ENCODE results near the gene TNFAIP2. TPM values are rescaled to one million over a fixed set of nuclear protein-coding genes. Genes with fewer than 3 reads are reported as not detected.

TNFAIP2 gene
- polyA plus RNA-seq, 4 donors, result 22.1 to 49.1 (median 37.5) TPM

GRCh38 chr14:103177376-103177775 lies 54.1 kb downstream of the TNFAIP2 start:
- no peak for DNase-seq (ENCODE audit: low read depth in 4 of 4, low spot score in 2 of 4)

GRCh38 chr14:103178521-103178920 lies 55.3 kb downstream of the TNFAIP2 start:
- DNase-seq (ENCODE audit: low read depth in 4 of 4, low spot score in 2 of 4), result no peak

DNA sequence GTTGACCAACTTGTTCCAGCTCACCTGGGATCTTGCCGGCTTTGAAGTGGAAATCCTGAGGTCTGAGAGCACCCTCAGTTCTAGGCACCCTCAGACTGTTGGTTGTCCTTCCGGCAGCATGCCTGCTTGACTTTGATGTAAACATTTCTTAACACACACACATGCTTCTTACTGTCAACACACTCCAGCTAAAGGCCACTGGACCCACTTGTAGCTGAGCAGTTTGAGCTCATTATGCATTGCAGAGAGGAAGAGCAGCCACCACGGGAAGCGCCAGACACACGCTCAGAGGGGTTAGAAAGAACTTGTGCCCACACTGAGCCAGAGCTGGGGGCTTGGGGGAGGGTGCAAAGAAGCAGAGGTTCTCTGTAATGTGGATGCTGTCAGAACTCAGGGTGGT lies 55.8 kb downstream of the TNFAIP2 start:
- no peak for DNase-seq (ENCODE audit: low read depth in 4 of 4, low spot score in 2 of 4)

- no peak for DNase-seq (ENCODE audit: low read depth in 4 of 4, low spot score in 2 of 4)
Measured at GRCh38 chr14:103180331-103180730, 57.1 kb downstream of the TNFAIP2 start.

GRCh38 chr14:103184046-103184445 lies 60.8 kb downstream of the TNFAIP2 start:
- no peak for DNase-seq (ENCODE audit: low read depth in 4 of 4, low spot score in 2 of 4)

DNA sequence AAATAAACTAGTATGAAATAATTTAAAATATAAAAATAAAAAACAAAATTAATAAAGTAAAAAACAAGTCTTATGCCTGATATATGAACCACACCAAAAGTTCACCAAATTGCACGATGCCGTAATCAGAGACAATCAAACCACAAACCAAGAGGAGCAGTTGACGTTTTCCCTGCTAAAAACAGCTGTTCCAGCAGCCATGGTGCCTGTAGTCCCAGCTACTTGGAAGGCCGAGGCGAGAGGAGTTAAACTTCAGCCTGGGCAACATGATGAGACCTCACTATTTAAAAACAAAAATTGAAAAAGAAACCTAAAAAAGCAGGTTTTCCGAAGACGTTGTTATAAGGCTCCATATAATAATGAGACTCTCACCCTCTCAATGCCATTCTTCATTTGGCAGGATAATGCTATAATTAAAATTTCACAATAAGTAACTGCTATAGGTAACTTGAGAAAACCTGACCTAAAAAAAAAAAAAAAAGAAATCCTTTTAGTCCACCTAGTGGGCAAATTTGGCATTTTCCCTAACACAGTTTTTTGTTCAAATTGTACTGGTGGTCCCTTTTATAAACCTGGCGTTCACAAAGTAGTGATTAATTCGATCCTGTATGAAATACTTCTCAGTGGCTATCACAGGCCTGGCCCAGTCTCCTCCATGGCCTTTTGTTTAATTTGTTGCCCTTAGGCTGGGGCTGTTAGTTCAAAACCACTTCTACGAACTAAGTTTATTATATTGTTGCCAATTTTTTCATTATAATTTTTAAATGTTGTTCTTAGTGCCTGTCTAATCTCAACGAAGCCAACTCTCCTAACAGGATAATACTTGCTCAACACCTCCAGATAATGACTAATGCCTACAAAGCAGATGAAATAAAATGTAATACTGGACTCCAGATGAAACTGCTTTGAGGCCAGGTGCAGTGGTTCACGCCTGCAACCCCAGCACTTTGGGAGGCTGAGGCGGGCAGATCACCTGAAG lies 62.1 kb downstream of the TNFAIP2 start:
- DNase-seq (ENCODE audit: low read depth in 4 of 4, low spot score in 2 of 4), result no peak

- DNase-seq (ENCODE audit: low read depth in 4 of 4, low spot score in 2 of 4), result no peak
Measured at GRCh38 chr14:103186241-103186822, 63.1 kb downstream of the TNFAIP2 start.

Other genes with a start within 250 kb of the TNFAIP2 start
- gene AMN, start 200.8 kb upstream of the TNFAIP2 start, polyA plus RNA-seq (ENCODE audit: insufficient read length in 4 of 4), result 10 to 100 TPM; 17.4 to 43.4 (median 38.0) TPM
- 10 to 100 TPM; 71.9 to 96.1 (median 82.7) TPM for gene CDC42BPB, start 65.9 kb upstream of the TNFAIP2 start, polyA plus RNA-seq (ENCODE audit: insufficient read length in 4 of 4)
- gene LBHD2, start 39.3 kb upstream of the TNFAIP2 start, polyA plus RNA-seq (ENCODE audit: insufficient read length in 4 of 4), result not detected
- gene EXOC3L4, start 28.7 kb upstream of the TNFAIP2 start, polyA plus RNA-seq (ENCODE audit: insufficient read length in 4 of 4), result 1 to 10 TPM; 2.5 to 5.8 (median 3.9) TPM
- gene EIF5, start 210.8 kb downstream of the TNFAIP2 start, polyA plus RNA-seq (ENCODE audit: insufficient read length in 4 of 4), result 100 to 1,000 TPM; 228 to 261 (median 241) TPM